Endothelial cell of umbilical vein (primary cell): ENCODE results near the gene ZNF17. TPM values are rescaled to one million over a fixed set of nuclear protein-coding genes. Genes with fewer than 3 reads are reported as not detected.

Experiments
- BruUV-seq: library from RNA; stranded (reverse); fragments of 400-500 nt; replicated peaks from 2 replicates; lab custom pipeline; 2021; lab: Mats Ljungman, UMichigan
- CTCF ChIA-PET: fragments of 300-600, 350-600 bp; sonication (Branson Sonifier 250); formaldehyde crosslinking; loops from one replicate; lab custom pipeline; 2021; ENCODE audit warnings: antibody characterized with exemption, inconsistent platforms; lab: Charles Lee
- POLR2A ChIA-PET: fragments of 300-600, 350-600 bp; sonication (Branson Sonifier 250); formaldehyde crosslinking; loops from one replicate; lab custom pipeline; 2021; ENCODE audit warnings: antibody characterized with exemption, inconsistent platforms; lab: Charles Lee
- DNase-seq: peaks from one replicate; pipeline ENCODE4 v3.0.0-alpha.2; 2011; ENCODE audit warnings: low read depth, low spot score
- FAIRE-seq: peaks from 2 replicates; lab custom pipeline; 2011; peaks lifted over from hg19 to GRCh38; lab: Jason Lieb, UNC
- H2AFZ ChIP-seq: 2 replicates; pipeline ENCODE4 v1.6.0; 2012; ENCODE audit warnings: low read depth, low read length, control low read depth, inconsistent platforms
- H3K27ac ChIP-seq: 2 replicates; pipeline ENCODE4 v1.5.1; 2011; ENCODE audit warnings: low read depth, mild to moderate bottlenecking, control low read depth, low read length, moderate library complexity; ENCODE audit not compliant: insufficient read depth
- H3K27me3 ChIP-seq, 2 experiments: 2 replicates each; pipeline versions ENCODE4 v1.6.0 to v1.6.1; 2011; ENCODE audit warnings: low read length in 2 of 2, mixed read lengths in 1 of 2; ENCODE audit not compliant: control insufficient read depth in 2 of 2, insufficient read depth in 2 of 2
- H3K36me3 ChIP-seq, 2 experiments: 2 replicates in 1 of 2; 3 replicates in 1 of 2; pipeline ENCODE4 v1.5.1; 2011; ENCODE audit warnings: low read length in 2 of 2, mild to moderate bottlenecking in 1 of 2, moderate library complexity in 1 of 2; ENCODE audit not compliant: control insufficient read depth in 2 of 2, insufficient read depth in 2 of 2; ENCODE audit errors: extremely low read depth in 1 of 2
- H3K4me1 ChIP-seq: 3 replicates; pipeline ENCODE4 v1.5.1; 2011; ENCODE audit warnings: mild to moderate bottlenecking, low read length; ENCODE audit not compliant: control insufficient read depth, insufficient read depth; ENCODE audit errors: extremely low read depth
- H3K4me2 ChIP-seq: 2 replicates; pipeline ENCODE4 v1.6.1; 2011; ENCODE audit warnings: low read length, control low read depth, mixed read lengths; ENCODE audit not compliant: insufficient read depth
- H3K4me3 ChIP-seq, 3 experiments: fragments of 200-600 bp in 1 of 3; sonication (generic), shearing (Covaris generic) in 1 of 3; replicated peaks in 1 of 3; 2 replicates each; pipeline ENCODE4 v1.5.1; 2011 to 2016; ENCODE audit warnings: control low read depth in 3 of 3, low read length in 3 of 3, mild to moderate bottlenecking in 2 of 3, inconsistent platforms in 1 of 3, low read depth in 1 of 3, moderate library complexity in 1 of 3; ENCODE audit not compliant: insufficient read depth in 1 of 3
- H3K79me2 ChIP-seq: 2 replicates; pipeline ENCODE4 v1.6.0; 2012; ENCODE audit warnings: low read length, inconsistent platforms; ENCODE audit not compliant: control insufficient read depth, insufficient read depth
- H3K9ac ChIP-seq: replicated peaks from 2 replicates; pipeline ENCODE3; 2011; ENCODE audit warnings: low read length, control low read depth; ENCODE audit not compliant: insufficient read depth; ENCODE audit errors: extremely low read depth
- H3K9me1 ChIP-seq: replicated peaks from 3 replicates; pipeline ENCODE4 v1.6.0; 2011; ENCODE audit warnings: mild to moderate bottlenecking, low read length; ENCODE audit not compliant: control insufficient read depth, insufficient read depth; ENCODE audit errors: extremely low read depth
- H3K9me3 ChIP-seq: replicated peaks from 2 replicates; pipeline ENCODE4 v1.5.1; 2012; ENCODE audit warnings: low read length, inconsistent platforms; ENCODE audit not compliant: control insufficient read depth, insufficient read depth
- H4K20me1 ChIP-seq: replicated peaks from 2 replicates; pipeline ENCODE3; 2011; ENCODE audit warnings: mild to moderate bottlenecking, low read length; ENCODE audit not compliant: control insufficient read depth, insufficient read depth; ENCODE audit errors: extremely low read depth
- CTCF ChIP-seq, 2 donors: IDR thresholded peaks; 1 replicate in 1 of 2; 2 replicates in 1 of 2; pipeline ENCODE4 v1.5.1; 2011; ENCODE audit warnings: low read length in 2 of 2, mild to moderate bottlenecking in 2 of 2, moderate library complexity in 2 of 2, control low read depth in 1 of 2, inconsistent platforms in 1 of 2, low read depth in 1 of 2; ENCODE audit not compliant: insufficient read depth in 1 of 2; ENCODE audit errors: extremely low read depth in 1 of 2
- FOS ChIP-seq: IDR thresholded peaks from 2 replicates; pipeline ENCODE4 v1.6.1; 2011; ENCODE audit warnings: mild to moderate bottlenecking, low read length, moderate library complexity, borderline replicate concordance; ENCODE audit not compliant: insufficient read depth
- JUN ChIP-seq: IDR thresholded peaks from 2 replicates; pipeline ENCODE4 v1.6.1; 2011; ENCODE audit warnings: borderline replicate concordance, low read depth; ENCODE audit not compliant: insufficient read length, insufficient read depth
- MYC ChIP-seq: IDR thresholded peaks from one replicate; pipeline ENCODE4 v1.6.1; 2011; ENCODE audit warnings: mild to moderate bottlenecking, low read depth, low read length
- dilution Hi-C: fragments of 300-500 bp; cut with MboI; formaldehyde crosslinking; loops from one replicate; pipeline ENCODE4 v1.15.0; 2019; ENCODE audit warnings: low sequenced_read_pairs; ENCODE audit not compliant: extremely low pct_ligation_motif_present
- intact Hi-C: fragments of 100-400 bp; cut with micrococcal nuclease; formaldehyde crosslinking; loops from one replicate; pipeline ENCODE4 v1.10.0; 2022
- polyA plus RNA-seq, 4 experiments: library from polyadenylated mRNA; depleted of rRNA in 3 of 4; stranded (reverse) in 3 of 4; unstranded in 1 of 4; fragments of >200 nt; gene quantifications; 2 replicates each; pipeline versions ENCODE4 v1.2.1 to v1.2.3, GENCODE V29; 2011 to 2012; ENCODE audit warnings: missing spikeins in 1 of 4
- total RNA-seq: library from RNA; stranded (reverse); gene quantifications from 2 replicates; pipeline ENCODE4 v1.2.3, GENCODE V29; 2021
- TF ChIP-seq, protein P1 (sequence below): IDR thresholded peaks from 2 replicates; pipeline ENCODE4 v1.6.1; 2011; ENCODE audit not compliant: insufficient read depth, insufficient read length

Gene ZNF17
- total and polyA plus RNA-seq, 2 donors (not counting 3 experiments of a cell fraction or from before 2014, with no cell fraction given): 2.4 to 6.4 TPM

DNA sequence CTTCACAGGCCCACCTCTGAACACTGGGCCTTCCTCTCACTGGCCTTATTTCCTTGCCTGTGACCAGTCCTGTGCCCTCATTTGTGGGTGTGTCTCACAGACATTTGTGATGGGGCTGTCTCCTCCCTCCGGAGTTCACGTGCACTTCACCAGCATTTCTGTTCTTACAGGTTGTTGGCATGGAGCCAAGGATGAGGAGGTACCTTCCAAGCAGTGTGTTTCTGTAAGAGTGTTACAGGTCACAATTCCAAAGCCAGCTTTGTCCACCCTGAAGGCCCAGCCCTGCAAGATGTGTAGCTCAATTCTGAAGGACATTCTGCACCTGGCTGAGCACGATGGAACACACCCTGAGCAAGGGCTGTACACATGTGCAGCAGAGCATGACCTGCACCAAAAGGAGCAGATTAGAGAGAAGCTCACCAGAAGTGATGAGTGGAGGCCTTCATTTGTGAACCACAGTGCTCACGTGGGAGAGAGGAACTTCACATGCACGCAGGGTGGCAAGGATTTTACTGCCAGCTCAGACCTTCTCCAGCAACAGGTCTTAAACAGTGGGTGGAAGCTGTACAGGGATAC lies 32.2 kb downstream of the ZNF17 start:
- Histone ChIP-seq H3K4me1 (no peaks in the 10 kb centered on the region), H3K27ac (no peak overlapping the region), H3K9me1 (no peaks in the 10 kb centered on the region), H3K4me3 (no peak overlapping the region), H3K9ac (no peak overlapping the region), H3K36me3 (peaks cover 2 to 12% of the 10 kb centered on the region in 2 experiments), H3K9me3 (peaks cover 13% of the 10 kb centered on the region), H3K27me3 (no peaks in the 10 kb centered on the region), H3K4me2 (no peak overlapping the region), H4K20me1 (no peaks in the 10 kb centered on the region), H2AFZ (no peak overlapping the region), H3K79me2 (no peaks in the 10 kb centered on the region)
- BruUV-seq: no TSS peak
- TF ChIP-seq MYC (no peak), FOS (no peak), JUN (no peak), CTCF (IDR thresholded peaks at IDR 0.05; ENCODE audit: extremely low read depth in 1 of 2, insufficient read depth in 1 of 2, low read depth in 1 of 2, low read length in 2 of 2) (no peak)
- TF ChIP-seq, protein P1, sequence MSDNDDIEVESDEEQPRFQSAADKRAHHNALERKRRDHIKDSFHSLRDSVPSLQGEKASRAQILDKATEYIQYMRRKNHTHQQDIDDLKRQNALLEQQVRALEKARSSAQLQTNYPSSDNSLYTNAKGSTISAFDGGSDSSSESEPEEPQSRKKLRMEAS: no peak
- intact Hi-C loops: no loop called here
- FAIRE-seq (no peak), DNase-seq (no peak)
- CTCF ChIA-PET: no interaction called here
- dilution Hi-C loops: no loop called here
- POLR2A ChIA-PET: no interaction called here
